Ishikawa (cell line): Measurements from ENCODE around the gene PDE2A.

ENCODE experiments used
- CEBPB ChIP-seq: IDR thresholded peaks from 2 replicates; pipeline ENCODE4 v1.6.1; 2012
- CREB1 ChIP-seq: IDR thresholded peaks from 2 replicates; pipeline ENCODE4 v1.6.1; 2012; ENCODE audit warnings: low read depth
- EGR1 ChIP-seq: IDR thresholded peaks from 2 replicates; pipeline ENCODE4 v1.6.1; 2012
- EP300 ChIP-seq: IDR thresholded peaks from 2 replicates; pipeline ENCODE4 v1.6.1; 2012; ENCODE audit warnings: borderline replicate concordance
- FOXM1 ChIP-seq: IDR thresholded peaks from 2 replicates; pipeline ENCODE4 v1.6.1; 2012; ENCODE audit warnings: low read depth, borderline replicate concordance
- MAX ChIP-seq: IDR thresholded peaks from 2 replicates; pipeline ENCODE4 v1.6.1; 2012
- NFIC ChIP-seq: IDR thresholded peaks from 2 replicates; pipeline ENCODE4 v1.6.1; 2012
- RAD21 ChIP-seq: IDR thresholded peaks from 2 replicates; pipeline ENCODE4 v1.6.1; 2012; ENCODE audit warnings: low read depth
- TAF1 ChIP-seq: IDR thresholded peaks from 2 replicates; pipeline ENCODE4 v1.6.1; 2012; ENCODE audit warnings: low read depth, mild to moderate bottlenecking
- TCF12 ChIP-seq: IDR thresholded peaks from 2 replicates; pipeline ENCODE4 v1.6.1; 2012; ENCODE audit warnings: low read depth
- TEAD4 ChIP-seq: IDR thresholded peaks from 2 replicates; pipeline ENCODE4 v1.6.1; 2012
- USF1 ChIP-seq: IDR thresholded peaks from 2 replicates; pipeline ENCODE4 v1.6.1; 2012
- YY1 ChIP-seq: IDR thresholded peaks from 2 replicates; pipeline ENCODE4 v1.6.1; 2012; ENCODE audit warnings: low read depth
- ZBTB7A ChIP-seq: IDR thresholded peaks from 2 replicates; pipeline ENCODE4 v1.6.1; 2012; ENCODE audit warnings: low read depth
- TF ChIP-seq, protein P1 (sequence below): IDR thresholded peaks from 2 replicates; pipeline ENCODE4 v1.6.1; 2012; ENCODE audit warnings: low read depth, mild to moderate bottlenecking

PDE2A gene

GRCh38 chr11:72682238-72682857, 8.1 kb upstream of the PDE2A start:
- TF ChIP-seq NFIC = no peak
- no peak for TF ChIP-seq MAX
- TF ChIP-seq CREB1 = no peak
- no peak for TF ChIP-seq USF1
- no peak for TF ChIP-seq EGR1
- TF ChIP-seq RAD21 = no peak
- TF ChIP-seq TCF12 = no peak
- TF ChIP-seq CEBPB = no peak
- TF ChIP-seq YY1 = no peak

GRCh38 chr11:72681226-72682153, 7.3 kb upstream of the PDE2A start:
- TF ChIP-seq CEBPB = no peak
- no peak for TF ChIP-seq ZBTB7A
- TF ChIP-seq EP300 = no peak
- TF ChIP-seq CREB1 = no peak
- TF ChIP-seq USF1 = no peak

DNA sequence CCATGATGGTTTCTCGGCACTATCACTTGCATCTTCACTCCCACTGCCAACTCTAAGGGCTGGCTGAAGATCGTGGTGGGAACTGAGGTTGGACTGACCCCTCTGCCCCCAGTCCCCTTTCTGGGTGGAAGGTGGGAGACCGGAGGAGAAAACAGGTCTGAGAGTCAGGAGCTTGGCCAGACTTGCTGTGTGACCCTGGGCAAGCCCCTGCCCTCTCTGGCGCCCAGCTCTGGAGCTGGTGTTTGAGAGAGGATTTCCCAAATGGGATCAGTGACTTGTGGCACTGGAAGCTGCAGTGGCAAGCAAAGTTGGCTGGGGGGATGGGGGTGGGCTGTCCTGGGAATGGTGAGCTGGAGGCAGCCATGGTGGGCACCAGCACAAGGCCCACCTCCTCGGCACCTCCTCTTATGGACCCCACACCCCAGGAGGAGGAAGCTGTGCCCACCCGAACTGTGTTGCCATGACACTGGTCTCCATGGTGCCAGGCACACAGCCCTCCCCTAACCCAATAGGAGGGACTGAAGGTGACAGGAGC, 6.5 kb upstream of the PDE2A start:
- TF ChIP-seq MAX (no peak), CREB1 (no peak), TEAD4 (no peak), NFIC (no peak), EP300 (no peak), FOXM1 (no peak), YY1 (no peak), EGR1 (no peak), RAD21 (no peak), USF1 (no peak), CEBPB (no peak), TCF12 (no peak), TAF1 (no peak), ZBTB7A (no peak)
- TF ChIP-seq, protein P1, sequence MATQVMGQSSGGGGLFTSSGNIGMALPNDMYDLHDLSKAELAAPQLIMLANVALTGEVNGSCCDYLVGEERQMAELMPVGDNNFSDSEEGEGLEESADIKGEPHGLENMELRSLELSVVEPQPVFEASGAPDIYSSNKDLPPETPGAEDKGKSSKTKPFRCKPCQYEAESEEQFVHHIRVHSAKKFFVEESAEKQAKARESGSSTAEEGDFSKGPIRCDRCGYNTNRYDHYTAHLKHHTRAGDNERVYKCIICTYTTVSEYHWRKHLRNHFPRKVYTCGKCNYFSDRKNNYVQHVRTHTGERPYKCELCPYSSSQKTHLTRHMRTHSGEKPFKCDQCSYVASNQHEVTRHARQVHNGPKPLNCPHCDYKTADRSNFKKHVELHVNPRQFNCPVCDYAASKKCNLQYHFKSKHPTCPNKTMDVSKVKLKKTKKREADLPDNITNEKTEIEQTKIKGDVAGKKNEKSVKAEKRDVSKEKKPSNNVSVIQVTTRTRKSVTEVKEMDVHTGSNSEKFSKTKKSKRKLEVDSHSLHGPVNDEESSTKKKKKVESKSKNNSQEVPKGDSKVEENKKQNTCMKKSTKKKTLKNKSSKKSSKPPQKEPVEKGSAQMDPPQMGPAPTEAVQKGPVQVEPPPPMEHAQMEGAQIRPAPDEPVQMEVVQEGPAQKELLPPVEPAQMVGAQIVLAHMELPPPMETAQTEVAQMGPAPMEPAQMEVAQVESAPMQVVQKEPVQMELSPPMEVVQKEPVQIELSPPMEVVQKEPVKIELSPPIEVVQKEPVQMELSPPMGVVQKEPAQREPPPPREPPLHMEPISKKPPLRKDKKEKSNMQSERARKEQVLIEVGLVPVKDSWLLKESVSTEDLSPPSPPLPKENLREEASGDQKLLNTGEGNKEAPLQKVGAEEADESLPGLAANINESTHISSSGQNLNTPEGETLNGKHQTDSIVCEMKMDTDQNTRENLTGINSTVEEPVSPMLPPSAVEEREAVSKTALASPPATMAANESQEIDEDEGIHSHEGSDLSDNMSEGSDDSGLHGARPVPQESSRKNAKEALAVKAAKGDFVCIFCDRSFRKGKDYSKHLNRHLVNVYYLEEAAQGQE = no peak

GRCh38 chr11:72679869-72680268, 5.6 kb upstream of the PDE2A start:
- TF ChIP-seq CEBPB = no peak
- TF ChIP-seq USF1 = no peak
- TF ChIP-seq, protein P1 = no peak
- no peak for TF ChIP-seq NFIC
- TF ChIP-seq TAF1 = no peak
- no peak for TF ChIP-seq EGR1
- TF ChIP-seq TCF12 = no peak
- no peak for TF ChIP-seq RAD21
- TF ChIP-seq YY1 = no peak
- TF ChIP-seq FOXM1 = no peak

GRCh38 chr11:72678524-72678923, 4.3 kb upstream of the PDE2A start:
- TF ChIP-seq TAF1 (no peak), EGR1 (no peak), NFIC (no peak), TCF12 (no peak), FOXM1 (no peak), USF1 (no peak), MAX (no peak), YY1 (no peak), CEBPB (no peak), RAD21 (no peak), CREB1 (no peak), ZBTB7A (no peak), EP300 (no peak), TEAD4 (no peak)
- TF ChIP-seq, protein P1 = no peak; the same call in 1 of the 2 replicates
